PFSK-1 (cell line): ENCODE measurements around the gene CRYGC.

Experiments used
- FOXP2 ChIP-seq: optimal IDR thresholded peaks from 2 replicates; pipeline ENCODE3; 2011; ENCODE audit warnings: borderline replicate concordance, control low read depth, inconsistent platforms; ENCODE audit not compliant: insufficient read depth; ENCODE audit errors: extremely low read length, extremely low read depth
- POLR2AphosphoS5 ChIP-seq: IDR thresholded peaks from 2 replicates; pipeline ENCODE4 v1.6.1; 2012; ENCODE audit warnings: low read depth, mild to moderate bottlenecking, control low read depth, low read length, moderate library complexity
- REST ChIP-seq, 2 experiments: IDR thresholded peaks; 2 replicates each; pipeline versions ENCODE4 v1.6.1 to v1.8.0; 2011 to 2012; ENCODE audit warnings: low read depth in 2 of 2, low read length in 2 of 2, control low read depth in 1 of 2, inconsistent platforms in 1 of 2, mild to moderate bottlenecking in 1 of 2, moderate library complexity in 1 of 2; ENCODE audit not compliant: insufficient read depth in 1 of 2
- SIN3A ChIP-seq: IDR thresholded peaks from 2 replicates; pipeline ENCODE4 v1.6.1; 2012; ENCODE audit warnings: mild to moderate bottlenecking, low read length, moderate library complexity, borderline replicate concordance; ENCODE audit not compliant: insufficient read depth
- TAF1 ChIP-seq: IDR thresholded peaks from 2 replicates; pipeline ENCODE4 v1.6.1; 2012; ENCODE audit warnings: low read length, control low read depth, borderline replicate concordance; ENCODE audit not compliant: insufficient read depth

Gene CRYGC

DNA sequence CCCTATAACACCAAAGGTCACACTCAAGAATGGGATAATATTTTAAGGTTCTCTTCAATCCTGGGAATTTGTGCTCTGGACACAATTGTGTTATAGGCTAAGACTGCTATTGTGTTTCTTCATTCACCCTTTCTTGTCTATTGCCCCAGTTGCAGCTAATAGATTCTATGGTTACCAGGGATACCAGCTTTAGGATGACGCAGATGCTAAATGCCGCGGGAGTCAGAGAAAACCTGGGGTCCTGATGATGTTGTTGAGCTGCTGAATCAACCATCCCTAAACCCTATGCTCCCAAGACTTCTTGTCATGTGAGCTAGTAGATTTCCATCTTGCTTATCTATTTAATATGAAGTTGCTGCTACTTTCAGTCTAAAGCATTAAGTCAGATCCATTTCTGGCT is 10.7 kb downstream of the CRYGC start:
- TF ChIP-seq REST (IDR thresholded peaks at IDR 0.05; ENCODE audit: insufficient read depth in 1 of 2, low read depth in 2 of 2, low read length in 2 of 2), result no peak
- TF ChIP-seq SIN3A, result no peak
- TF ChIP-seq TAF1, result no peak
- no peak for TF ChIP-seq POLR2AphosphoS5
- TF ChIP-seq FOXP2, result no peak

DNA sequence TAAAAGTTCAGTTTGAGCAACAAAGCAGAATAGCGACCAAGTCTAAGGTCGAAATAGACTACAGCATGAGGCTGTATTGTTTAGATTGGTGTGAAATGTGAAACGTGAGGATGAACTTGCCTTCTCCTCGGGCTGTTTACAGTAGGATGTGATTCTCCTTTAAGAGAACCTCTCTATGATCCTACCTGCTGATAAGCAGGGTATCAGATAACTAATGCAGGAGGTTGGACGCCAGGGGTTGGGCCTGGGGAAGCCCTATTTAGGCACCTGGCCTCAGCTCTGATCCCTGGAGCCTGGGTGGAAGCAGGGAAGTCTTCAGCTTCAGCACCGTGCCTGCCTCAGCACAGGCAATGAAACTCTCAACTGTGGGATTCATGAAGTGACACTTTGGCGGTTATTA is 16.7 kb downstream of the CRYGC start:
- TF ChIP-seq REST (IDR thresholded peaks at IDR 0.05; ENCODE audit: insufficient read depth in 1 of 2, low read depth in 2 of 2, low read length in 2 of 2), result no peak
- TF ChIP-seq SIN3A, result no peak
- no peak for TF ChIP-seq FOXP2
- TF ChIP-seq TAF1, result no peak
- TF ChIP-seq POLR2AphosphoS5, result no peak

- no peak for TF ChIP-seq TAF1
- TF ChIP-seq POLR2AphosphoS5, result no peak
- TF ChIP-seq SIN3A, result no peak
- no peak for TF ChIP-seq FOXP2
- no peak for TF ChIP-seq REST (IDR thresholded peaks at IDR 0.05; ENCODE audit: insufficient read depth in 1 of 2, low read depth in 2 of 2, low read length in 2 of 2)
Measured at GRCh38 chr2:208103616-208104015, 26.0 kb downstream of the CRYGC start.

DNA sequence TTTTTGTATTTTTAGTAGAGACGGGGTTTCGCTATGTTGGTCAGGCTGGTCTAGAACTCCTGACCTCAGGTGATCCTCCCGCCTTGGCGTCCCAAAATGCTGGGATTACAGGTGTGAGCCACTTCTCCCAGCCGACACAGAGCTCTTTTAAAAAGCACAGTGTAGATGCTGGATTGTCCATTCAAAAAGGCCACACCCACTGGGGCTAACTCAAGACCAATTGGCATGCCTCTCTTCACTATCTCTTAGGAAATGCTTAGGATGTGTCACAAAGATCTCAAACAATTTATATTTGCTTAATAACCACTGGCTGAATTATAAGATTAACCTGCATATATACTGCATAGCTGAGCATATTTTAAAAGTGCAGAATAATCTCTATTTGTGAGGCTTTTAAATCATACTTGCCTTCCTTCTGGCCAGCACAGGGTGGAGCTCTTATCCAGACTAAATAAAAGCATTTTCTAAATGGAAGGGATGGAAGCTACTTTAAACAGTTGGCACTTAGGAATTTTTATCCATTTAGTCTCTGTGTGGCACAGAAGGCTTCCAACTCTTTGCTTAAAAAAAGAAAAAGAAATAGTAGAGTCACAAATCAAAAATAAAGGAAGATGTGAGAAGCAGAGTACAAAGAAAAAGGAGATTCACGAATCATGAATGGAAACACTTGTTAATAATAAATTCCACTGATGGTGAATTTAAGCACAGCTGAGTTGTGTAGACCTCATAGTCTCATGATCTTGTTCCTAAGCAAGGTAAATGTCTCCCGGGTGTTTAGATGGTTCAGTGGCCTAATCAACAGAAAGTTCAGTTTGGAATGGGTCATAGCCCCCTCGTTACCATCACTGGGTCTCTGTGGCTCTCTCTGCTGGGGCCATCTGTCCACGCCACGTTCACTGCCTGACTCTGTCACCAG is 27.7 kb downstream of the CRYGC start:
- TF ChIP-seq TAF1 (no peak), REST (IDR thresholded peaks at IDR 0.05; ENCODE audit: insufficient read depth in 1 of 2, low read depth in 2 of 2, low read length in 2 of 2) (no peak), POLR2AphosphoS5 (no peak), FOXP2 (no peak), SIN3A (no peak)
